K562 treated with DMSO at 1 percent for 12 hours (cell line): ENCODE measurements around the gene OXT. TPM values are rescaled to one million over a fixed set of nuclear protein-coding genes. Genes with fewer than 3 reads are reported as not detected.

ENCODE experiments used
- total RNA-seq: library from RNA; unstranded; fragments of 300-600 nt; gene quantifications from 2 replicates; pipeline ENCODE4 v1.2.3, GENCODE V29; 2022; ENCODE audit not compliant: insufficient read depth

Gene OXT
- total RNA-seq, result not detected in 2 replicates

DNA sequence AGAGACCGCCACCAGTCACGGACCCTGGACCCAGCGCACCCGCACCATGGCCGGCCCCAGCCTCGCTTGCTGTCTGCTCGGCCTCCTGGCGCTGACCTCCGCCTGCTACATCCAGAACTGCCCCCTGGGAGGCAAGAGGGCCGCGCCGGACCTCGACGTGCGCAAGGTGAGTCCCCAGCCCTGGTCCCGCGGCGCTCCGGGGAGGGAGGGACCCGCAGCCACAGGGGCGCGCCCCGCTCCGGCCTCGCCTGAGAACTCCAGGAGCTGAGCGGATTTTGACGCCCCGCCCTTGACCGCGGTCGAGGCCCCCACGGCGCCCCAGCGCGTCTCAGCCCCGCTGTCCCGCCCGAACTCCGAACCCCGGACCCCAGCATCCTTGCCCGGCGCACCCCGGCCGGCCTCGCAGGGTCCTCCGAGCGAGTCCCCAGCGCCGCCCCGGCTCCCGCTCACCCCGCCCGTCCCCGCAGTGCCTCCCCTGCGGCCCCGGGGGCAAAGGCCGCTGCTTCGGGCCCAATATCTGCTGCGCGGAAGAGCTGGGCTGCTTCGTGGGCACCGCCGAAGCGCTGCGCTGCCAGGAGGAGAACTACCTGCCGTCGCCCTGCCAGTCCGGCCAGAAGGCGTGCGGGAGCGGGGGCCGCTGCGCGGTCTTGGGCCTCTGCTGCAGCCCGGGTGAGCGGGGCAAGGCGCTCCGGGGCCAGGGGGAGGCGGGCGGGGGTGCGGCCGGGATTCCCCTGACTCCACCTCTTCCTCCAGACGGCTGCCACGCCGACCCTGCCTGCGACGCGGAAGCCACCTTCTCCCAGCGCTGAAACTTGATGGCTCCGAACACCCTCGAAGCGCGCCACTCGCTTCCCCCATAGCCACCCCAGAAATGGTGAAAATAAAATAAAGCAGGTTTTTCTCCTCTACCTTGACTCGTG, at the start of gene OXT:
OXT (plus strand) TSS at position 11 of the 920 bp plus-strand sequence; CDS start at position 47, 36 bp downstream.

DNA sequence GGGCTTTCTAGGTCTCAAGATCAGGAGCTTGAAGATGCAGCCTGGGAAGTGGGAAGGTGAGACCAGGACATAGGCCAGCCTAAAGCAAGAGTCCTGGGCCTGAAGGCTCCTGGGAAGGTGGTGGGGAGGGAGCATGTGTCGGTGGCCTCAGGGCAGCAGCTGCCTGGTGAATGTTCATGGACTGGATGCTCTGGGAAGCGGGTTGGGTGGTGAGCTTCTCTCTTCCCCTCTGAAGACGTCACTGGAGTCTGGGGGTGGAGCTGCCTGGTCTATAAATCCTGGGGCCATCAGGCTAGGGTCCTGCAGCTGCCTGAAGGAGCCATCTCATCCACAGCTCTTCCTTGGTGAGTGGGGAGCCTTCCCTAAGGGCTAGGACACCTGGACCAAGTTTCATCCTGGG, 28.1 kb upstream of the OXT start, which contains the start of gene GNRH2:
GNRH2 (plus strand) TSS at position 301 of the 400 bp plus-strand sequence. CDS start 793 bp downstream, outside the sequence.

DNA sequence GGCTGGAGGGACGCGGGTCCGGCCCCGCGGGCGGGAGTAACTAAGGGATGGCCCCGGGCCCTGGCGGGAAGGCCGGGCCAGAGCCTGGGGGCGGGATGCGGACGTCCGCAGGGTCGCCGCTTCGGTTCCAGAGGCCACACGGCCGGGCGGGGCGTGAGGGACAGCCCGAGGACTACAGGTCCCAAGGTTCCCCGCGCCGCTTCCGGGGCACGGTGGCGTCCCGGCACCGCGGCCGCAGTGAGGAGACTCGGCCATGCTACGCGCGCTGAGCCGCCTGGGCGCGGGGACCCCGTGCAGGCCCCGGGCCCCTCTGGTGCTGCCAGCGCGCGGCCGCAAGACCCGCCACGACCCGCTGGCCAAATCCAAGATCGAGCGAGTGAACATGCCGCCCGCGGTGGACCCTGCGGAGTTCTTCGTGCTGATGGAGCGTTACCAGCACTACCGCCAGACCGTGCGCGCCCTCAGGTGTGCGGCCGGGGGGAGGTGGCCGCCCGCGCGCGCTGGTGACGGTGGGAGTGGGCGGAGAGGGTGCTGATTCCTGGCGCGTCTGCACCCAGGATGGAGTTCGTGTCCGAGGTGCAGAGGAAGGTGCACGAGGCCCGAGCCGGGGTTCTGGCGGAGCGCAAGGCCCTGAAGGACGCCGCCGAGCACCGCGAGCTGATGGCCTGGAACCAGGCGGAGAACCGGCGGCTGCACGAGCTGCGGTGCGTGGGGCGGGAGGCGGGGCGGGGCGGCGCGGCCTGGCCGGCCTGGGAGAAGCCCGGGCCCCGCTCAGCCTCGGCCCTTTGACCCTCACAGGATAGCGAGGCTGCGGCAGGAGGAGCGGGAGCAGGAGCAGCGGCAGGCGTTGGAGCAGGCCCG, 25.4 kb upstream of the OXT start, which contains the start of gene MRPS26:
MRPS26 (plus strand) TSS at position 237 of the 861 bp plus-strand sequence; CDS start at position 254, 17 bp downstream.

DNA sequence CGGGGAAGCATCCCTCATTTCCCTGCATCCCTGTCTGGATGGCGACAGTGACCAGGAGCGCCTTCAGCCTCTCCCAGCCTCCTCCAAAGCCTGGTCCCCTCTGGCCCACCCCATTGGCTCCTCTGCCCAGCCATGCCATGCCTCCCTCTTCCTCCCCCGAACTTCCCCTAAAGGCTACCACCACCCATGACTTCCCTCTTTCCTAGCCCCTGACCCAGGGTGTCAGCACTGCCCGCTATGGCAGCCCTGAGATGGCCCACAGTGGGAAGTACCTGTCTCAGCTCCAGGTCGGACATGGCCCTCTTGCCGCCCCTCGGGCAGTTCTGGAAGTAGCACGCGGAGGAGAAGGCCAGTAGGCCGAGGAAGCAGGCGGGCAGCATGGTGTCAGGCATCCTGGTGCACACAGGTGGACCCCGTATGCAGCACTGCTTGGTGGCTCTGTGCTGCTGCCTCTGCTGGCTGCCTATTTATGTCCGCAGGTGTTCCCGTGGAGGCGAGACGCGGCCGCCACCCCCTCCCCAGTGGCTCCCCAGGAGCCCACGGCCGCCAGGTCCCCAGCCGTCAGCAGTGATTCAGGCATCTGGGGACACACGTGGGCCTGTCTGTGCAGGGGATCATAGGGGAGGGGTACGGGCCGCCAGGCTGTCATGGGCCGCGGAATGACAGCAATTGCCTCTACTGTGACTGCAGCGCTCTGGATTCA, 13.0 kb downstream of the OXT start, which contains the start of gene AVP:
AVP (minus strand) TSS at position 442 of the 703 bp plus-strand sequence; CDS start at position 392, 50 bp downstream.

Other genes starting within 250 kb of the OXT start
- 10.0 and 13.4 TPM in 2 replicates for gene PCED1A, start 231.0 kb upstream of the OXT start, total RNA-seq
- gene VPS16, start 230.9 kb upstream of the OXT start, total RNA-seq, result 29.4 and 40.8 TPM in 2 replicates
- gene PTPRA, start 198.1 kb upstream of the OXT start, total RNA-seq, result 18.4 and 37.8 TPM in 2 replicates
- gene GNRH2, start 28.0 kb upstream of the OXT start, total RNA-seq, result not detected in 2 replicates
- gene MRPS26, start 25.6 kb upstream of the OXT start, total RNA-seq, result 29.3 and 32.7 TPM in 2 replicates
- gene AVP, start 13.1 kb downstream of the OXT start, total RNA-seq, result not detected in 2 replicates
- gene FASTKD5, start 88.2 kb downstream of the OXT start, total RNA-seq, result 10.8 and 18.4 TPM in 2 replicates
- 2.4 and 3.8 TPM in 2 replicates for gene UBOX5, start 88.2 kb downstream of the OXT start, total RNA-seq
- 2.6 and 4.3 TPM in 2 replicates for gene LZTS3, start 101.9 kb downstream of the OXT start, total RNA-seq
- 22.8 and 26.8 TPM in 2 replicates for gene DDRGK1, start 133.1 kb downstream of the OXT start, total RNA-seq
- gene ITPA, start 137.9 kb downstream of the OXT start, total RNA-seq, result 51.0 and 53.3 TPM in 2 replicates
- 0.20 TPM in 1 of 2 replicates, not detected in the other for gene SLC4A11, start 167.6 kb downstream of the OXT start, total RNA-seq